Astrocyte (in vitro differentiated cells and primary cell): ENCODE data around the gene SORBS2.

ENCODE experiments used
- CTCF ChIP-seq: IDR thresholded peaks from 2 replicates; pipeline ENCODE4 v1.5.1; 2011; ENCODE audit warnings: low read depth, mild to moderate bottlenecking, inconsistent platforms, low read length, moderate library complexity; ENCODE audit not compliant: insufficient read depth
- EZH2 ChIP-seq: IDR thresholded peaks from 2 replicates; pipeline ENCODE4 v1.6.1; 2012; ENCODE audit warnings: mild to moderate bottlenecking, low read length, inconsistent platforms; ENCODE audit not compliant: insufficient read depth

GRCh38 chr4:185592438-185592837, 219.6 kb downstream of the SORBS2 start:
- TF ChIP-seq EZH2 (no peak), CTCF (no peak)
